ENCODE measurements around the gene CATSPERZ.
A peak's percentile ranks its signal among the peaks of the same experiment; 100 is the strongest.

CATSPERZ gene

GRCh38 chr11:64269540-64270220, 30.5 kb upstream of the CATSPERZ start:
- H3K9me2 ChIP-seq (replicated peaks; ENCODE audit: low read depth, low read length) = no peaks in the 10 kb centered on the region
- H3K27me3 ChIP-seq (ENCODE audit: insufficient read depth, low read length, poor library complexity, severe bottlenecking) = no peaks in the 10 kb centered on the region
- no peaks in the 10 kb centered on the region for H3K36me3 ChIP-seq (ENCODE audit: insufficient read depth, low read length)
- H3F3A ChIP-seq (ENCODE audit: low read depth) = peaks cover 6% of the 10 kb centered on the region; the same call in 1 of the 2 replicates
- peak overlapping the region; percentile 99 for H3K4me2 ChIP-seq (ENCODE audit: low read depth, low read length, poor library complexity, severe bottlenecking)
- peak overlapping the region; percentile 77 for H2AFZ ChIP-seq (ENCODE audit: low read length)
- no peak for TF ChIP-seq EZH2phosphoT487 (IDR thresholded peaks at IDR 0.05; ENCODE audit: borderline replicate concordance)
- TF ChIP-seq, protein P1, sequence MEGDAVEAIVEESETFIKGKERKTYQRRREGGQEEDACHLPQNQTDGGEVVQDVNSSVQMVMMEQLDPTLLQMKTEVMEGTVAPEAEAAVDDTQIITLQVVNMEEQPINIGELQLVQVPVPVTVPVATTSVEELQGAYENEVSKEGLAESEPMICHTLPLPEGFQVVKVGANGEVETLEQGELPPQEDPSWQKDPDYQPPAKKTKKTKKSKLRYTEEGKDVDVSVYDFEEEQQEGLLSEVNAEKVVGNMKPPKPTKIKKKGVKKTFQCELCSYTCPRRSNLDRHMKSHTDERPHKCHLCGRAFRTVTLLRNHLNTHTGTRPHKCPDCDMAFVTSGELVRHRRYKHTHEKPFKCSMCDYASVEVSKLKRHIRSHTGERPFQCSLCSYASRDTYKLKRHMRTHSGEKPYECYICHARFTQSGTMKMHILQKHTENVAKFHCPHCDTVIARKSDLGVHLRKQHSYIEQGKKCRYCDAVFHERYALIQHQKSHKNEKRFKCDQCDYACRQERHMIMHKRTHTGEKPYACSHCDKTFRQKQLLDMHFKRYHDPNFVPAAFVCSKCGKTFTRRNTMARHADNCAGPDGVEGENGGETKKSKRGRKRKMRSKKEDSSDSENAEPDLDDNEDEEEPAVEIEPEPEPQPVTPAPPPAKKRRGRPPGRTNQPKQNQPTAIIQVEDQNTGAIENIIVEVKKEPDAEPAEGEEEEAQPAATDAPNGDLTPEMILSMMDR (conservative IDR thresholded peaks at IDR 0.05; ENCODE audit: low read length) = peak; percentile 31
- H4K20me1 ChIP-seq (ENCODE audit: insufficient read depth, low read length, poor library complexity, severe bottlenecking) = no peaks in the 10 kb centered on the region
- no peaks in the 10 kb centered on the region for H3K9me3 ChIP-seq (ENCODE audit: insufficient read depth, low read depth, low read length)
- peaks cover 27% of the 10 kb centered on the region for H3K4me1 ChIP-seq (ENCODE audit: insufficient read depth, low read length, poor library complexity, severe bottlenecking)
- no peaks in the 10 kb centered on the region; the same call in 1 of the 2 replicates for H3K79me2 ChIP-seq (ENCODE audit: insufficient read depth, low read length)
- peak overlapping the region; percentile 74 for H3K4me3 ChIP-seq (ENCODE audit: low read length, poor library complexity, severe bottlenecking)
- H3K9ac ChIP-seq (ENCODE audit: low read depth, low read length, poor library complexity, severe bottlenecking) = peak overlapping the region; percentile 87

DNA sequence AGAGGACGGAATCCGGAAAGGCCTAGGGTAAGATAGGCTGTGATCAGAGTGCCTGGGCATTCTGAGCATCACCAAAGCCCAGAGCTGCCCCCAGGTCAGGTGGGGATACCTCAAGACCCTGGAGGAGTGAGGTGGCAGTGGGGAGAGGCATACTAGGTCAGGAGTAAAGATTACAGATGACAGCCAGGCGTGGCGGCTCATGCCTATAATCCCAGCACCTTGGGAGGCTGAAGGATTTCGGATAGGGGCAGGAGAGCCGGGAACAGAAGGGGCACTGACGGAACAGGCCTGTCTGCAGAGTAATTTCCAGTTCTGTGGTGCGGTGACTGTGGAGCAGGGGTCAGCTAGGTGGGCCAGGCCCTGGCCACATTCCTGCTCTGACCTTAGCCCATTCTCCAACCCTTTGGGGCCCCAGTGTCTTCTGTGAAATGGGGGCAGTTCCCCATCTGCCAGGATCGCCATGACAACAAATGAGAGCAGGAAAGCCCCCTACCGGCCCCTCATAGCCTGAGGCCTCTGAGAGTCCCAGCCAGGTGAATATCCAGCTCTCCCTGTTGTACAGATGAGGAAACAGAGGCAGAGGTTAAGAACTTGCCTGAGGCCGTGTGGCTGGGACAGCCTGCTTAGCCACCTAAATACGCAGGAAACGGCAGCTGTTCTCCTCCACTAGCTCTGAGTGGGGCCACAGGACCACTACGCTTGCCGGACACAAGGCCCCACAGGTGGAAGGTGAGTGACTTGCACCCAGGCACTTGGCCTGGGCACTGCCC, 24.9 kb upstream of the CATSPERZ start:
- H3K79me2 ChIP-seq (ENCODE audit: insufficient read depth, low read length) = no peaks in the 10 kb centered on the region; the same call in 1 of the 2 replicates
- no peaks in the 10 kb centered on the region for H3K36me3 ChIP-seq (ENCODE audit: insufficient read depth, low read length)
- no peaks in the 10 kb centered on the region for H4K20me1 ChIP-seq (ENCODE audit: insufficient read depth, low read length, poor library complexity, severe bottlenecking)
- no peak overlapping the region for H3K4me2 ChIP-seq (ENCODE audit: low read depth, low read length, poor library complexity, severe bottlenecking)
- no peaks in the 10 kb centered on the region for H3F3A ChIP-seq (ENCODE audit: low read depth)
- H3K9ac ChIP-seq (ENCODE audit: low read depth, low read length, poor library complexity, severe bottlenecking) = no peak overlapping the region
- H3K9me2 ChIP-seq (replicated peaks; ENCODE audit: low read depth, low read length) = no peaks in the 10 kb centered on the region
- H3K4me3 ChIP-seq (ENCODE audit: low read length, poor library complexity, severe bottlenecking) = no peak overlapping the region
- H2AFZ ChIP-seq (ENCODE audit: low read length) = no peak overlapping the region
- no peaks in the 10 kb centered on the region for H3K9me3 ChIP-seq (ENCODE audit: insufficient read depth, low read depth, low read length)
- peaks cover 14% of the 10 kb centered on the region for H3K4me1 ChIP-seq (ENCODE audit: insufficient read depth, low read length, poor library complexity, severe bottlenecking)
- no peak for TF ChIP-seq EZH2phosphoT487 (IDR thresholded peaks at IDR 0.05; ENCODE audit: borderline replicate concordance)
- TF ChIP-seq, protein P1 (conservative IDR thresholded peaks at IDR 0.05; ENCODE audit: low read length) = no peak
- H3K27me3 ChIP-seq (ENCODE audit: insufficient read depth, low read length, poor library complexity, severe bottlenecking) = no peaks in the 10 kb centered on the region

- Histone ChIP-seq H3K4me1 (ENCODE audit: insufficient read depth, low read length, poor library complexity, severe bottlenecking) (peaks cover 14% of the 10 kb centered on the region), H3K9me2 (replicated peaks; ENCODE audit: low read depth, low read length) (no peaks in the 10 kb centered on the region), H3K27me3 (ENCODE audit: insufficient read depth, low read length, poor library complexity, severe bottlenecking) (no peaks in the 10 kb centered on the region), H3K79me2 (ENCODE audit: insufficient read depth, low read length) (no peaks in the 10 kb centered on the region; the same call in 1 of the 2 replicates), H4K20me1 (ENCODE audit: insufficient read depth, low read length, poor library complexity, severe bottlenecking) (no peaks in the 10 kb centered on the region), H2AFZ (ENCODE audit: low read length) (no peak overlapping the region), H3K9ac (ENCODE audit: low read depth, low read length, poor library complexity, severe bottlenecking) (no peak overlapping the region), H3K9me3 (ENCODE audit: insufficient read depth, low read depth, low read length) (no peaks in the 10 kb centered on the region), H3K4me2 (ENCODE audit: low read depth, low read length, poor library complexity, severe bottlenecking) (no peak overlapping the region), H3K4me3 (ENCODE audit: low read length, poor library complexity, severe bottlenecking) (no peak overlapping the region), H3F3A (ENCODE audit: low read depth) (no peaks in the 10 kb centered on the region), H3K36me3 (ENCODE audit: insufficient read depth, low read length) (no peaks in the 10 kb centered on the region)
- TF ChIP-seq, protein P1 (conservative IDR thresholded peaks at IDR 0.05; ENCODE audit: low read length) = no peak
- no peak for TF ChIP-seq EZH2phosphoT487 (IDR thresholded peaks at IDR 0.05; ENCODE audit: borderline replicate concordance)
Observed at GRCh38 chr11:64275841-64276240, 24.3 kb upstream of the CATSPERZ start.
